HG03135 (cell line): Measurements from ENCODE around the gene ELMOD1.
"Not testable (repeated sequence)": the region's sequence is repeated elsewhere in the genome, so short reads cannot be mapped to it uniquely, and the experiment has no call there.

Experiments used
- ATAC-seq: cut with Tn5 transposase; IDR thresholded peaks from one replicate; pipeline ENCODE4 v1.9.1; 2021; ENCODE audit warnings: mild to moderate bottlenecking, moderate library complexity; ENCODE audit not compliant: unreplicated experiment

ELMOD1 gene

DNA sequence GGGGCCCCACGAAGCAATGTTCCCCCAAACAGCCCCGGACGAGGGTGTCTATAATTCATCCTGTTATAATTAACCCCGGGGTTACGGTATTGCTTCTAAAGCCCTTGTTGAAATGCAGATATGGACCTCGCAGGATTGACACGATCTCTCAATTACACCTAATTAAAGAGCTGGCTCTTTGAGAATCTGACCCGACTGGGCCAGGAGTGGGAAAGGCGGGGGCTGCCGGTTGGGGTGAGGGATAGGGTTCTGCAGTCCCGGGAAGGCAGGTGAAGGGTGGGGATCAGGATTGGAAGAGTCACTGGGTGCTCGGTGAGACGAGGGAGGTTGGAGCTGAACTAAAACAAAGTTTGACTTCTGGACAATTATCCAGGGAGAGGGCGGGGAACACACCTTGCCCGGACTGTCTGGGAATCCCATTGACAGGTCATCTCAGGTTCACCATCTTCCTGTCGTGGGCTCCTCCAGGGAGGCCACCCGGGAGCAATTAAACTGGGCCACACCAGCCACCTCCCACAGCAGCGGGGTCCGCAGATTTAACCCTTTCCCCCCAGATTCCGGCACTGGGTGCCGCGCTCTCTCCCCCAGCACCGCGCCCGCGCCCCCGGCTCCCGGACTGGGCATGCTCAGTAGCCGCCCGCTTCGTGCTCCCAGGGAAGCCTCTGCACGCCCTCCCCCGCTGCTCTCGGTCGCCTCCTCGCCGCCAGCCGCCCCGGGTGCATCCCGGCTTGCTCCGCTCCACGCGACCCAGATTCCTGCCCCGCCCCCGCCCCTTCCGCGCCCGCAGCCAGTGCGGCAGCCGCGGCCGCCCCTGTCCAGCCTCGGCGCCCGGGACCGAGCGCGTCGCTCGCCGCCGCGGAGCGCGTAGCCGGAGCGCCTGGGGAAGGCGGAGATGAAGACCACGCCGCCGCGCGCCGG is at the start of gene ELMOD1:
TSS of gene ELMOD1 (plus strand) at position 688 of the 918 bp plus-strand sequence. CDS start 27,043 bp downstream, outside the sequence.
- ATAC-seq, result peak; percentile 49

DNA sequence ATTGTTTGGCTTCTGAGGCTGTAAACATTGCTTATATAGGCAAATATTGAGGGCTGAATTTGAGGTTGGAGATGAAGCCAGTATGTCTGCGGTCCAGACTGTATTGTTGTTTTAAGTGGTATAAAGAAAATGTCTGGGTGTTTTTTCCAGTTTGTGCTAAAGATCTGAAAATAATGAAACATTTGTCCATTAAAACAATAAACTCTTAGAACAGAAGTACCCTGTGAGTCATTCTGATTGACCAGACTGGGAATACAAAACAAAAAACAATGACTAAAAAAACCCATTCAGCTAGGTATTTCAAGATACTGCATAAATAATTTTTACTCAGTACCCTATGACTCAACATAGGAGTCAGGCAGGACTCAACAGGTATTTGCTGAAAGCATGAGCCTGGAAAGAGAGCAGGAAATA is 45.8 kb upstream of the ELMOD1 start:
- ATAC-seq, result no peak

DNA sequence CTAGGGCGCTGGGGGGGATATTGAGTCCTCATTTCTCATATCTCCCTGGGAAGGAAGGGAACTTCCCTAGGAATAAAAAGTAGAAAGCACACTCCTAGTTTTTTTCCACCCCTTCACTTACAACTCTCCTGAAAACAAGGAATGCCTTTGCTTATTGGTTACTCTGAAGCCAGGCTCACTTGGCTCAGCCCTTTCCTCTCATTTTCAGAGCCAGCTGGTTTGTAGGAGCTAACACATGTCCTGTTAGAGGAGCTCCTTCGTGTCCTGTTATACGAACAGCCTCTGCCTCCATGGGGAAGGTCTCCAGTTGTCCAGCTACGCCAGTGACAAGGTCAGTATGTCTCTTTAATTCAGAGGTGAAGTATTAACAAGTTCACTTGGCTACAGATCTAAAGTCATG is 43.0 kb upstream of the ELMOD1 start:
- no peak for ATAC-seq

DNA sequence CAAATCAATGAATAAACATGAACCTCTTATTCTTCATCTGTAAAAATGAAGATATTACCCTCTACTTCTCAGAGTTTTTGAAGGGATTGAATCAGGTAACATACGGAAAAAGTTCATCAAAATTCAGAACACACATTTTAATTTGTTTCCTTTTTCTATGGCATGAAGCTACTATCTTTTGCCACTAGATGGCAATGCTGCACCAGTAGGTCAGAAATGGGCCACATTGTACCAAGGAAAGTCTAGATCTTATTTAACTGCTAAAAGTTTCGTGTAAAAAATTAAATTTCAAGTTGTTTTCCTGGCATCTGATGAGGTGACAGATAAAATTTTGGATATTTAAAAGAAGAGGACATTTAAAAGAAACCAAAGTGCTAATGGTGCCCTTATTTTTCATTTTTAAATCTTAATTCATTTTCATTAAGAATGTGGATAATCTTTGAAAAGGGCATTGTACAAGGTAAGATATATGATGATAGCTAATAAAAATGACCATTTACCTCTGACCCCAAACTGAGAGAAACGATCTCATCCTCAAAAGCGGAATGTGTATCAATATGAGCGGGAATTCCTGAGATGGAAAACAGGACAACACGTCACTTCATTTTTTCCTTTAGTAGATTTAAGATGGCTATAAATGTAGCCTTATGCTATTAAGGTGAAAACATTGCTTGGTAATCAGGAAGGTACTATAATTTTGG is 41.5 kb upstream of the ELMOD1 start:
- peak; percentile 75 for ATAC-seq

DNA sequence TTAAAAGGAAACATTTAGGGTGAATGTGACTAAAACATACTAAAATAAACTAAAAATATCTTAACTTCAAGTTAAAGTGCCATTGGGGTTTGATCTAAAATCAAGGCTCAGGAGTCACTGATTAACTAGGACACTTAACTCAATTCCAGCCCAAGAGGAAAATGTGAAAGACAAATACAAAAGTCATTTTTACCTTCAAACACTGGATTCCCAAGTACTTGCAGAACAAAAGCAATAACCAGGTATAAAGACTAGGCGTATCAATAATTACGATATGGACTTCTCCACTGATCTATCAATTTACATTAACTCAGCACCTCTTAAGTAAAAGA is 41.0 kb upstream of the ELMOD1 start:
- ATAC-seq, result no peak

DNA sequence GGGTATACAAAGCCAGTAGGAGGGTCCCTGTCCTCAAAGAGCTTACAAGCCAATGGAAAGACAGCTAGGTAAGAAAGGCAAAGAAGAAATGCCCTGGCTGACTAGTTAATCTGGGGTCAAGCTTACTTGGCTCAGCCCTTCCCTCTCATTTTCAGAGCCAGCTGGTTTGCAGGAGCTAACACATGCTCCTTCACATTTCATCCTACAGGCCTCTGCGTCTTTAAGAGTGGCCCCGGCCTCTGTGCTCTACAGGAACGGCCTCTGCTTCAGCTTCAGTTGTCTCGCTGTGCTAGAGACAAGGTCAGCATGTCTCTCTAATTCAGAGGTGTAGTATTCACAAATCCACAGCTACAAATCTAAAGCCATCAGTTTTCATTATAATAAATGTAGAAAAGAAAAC is 40.6 kb upstream of the ELMOD1 start:
- no peak for ATAC-seq

DNA sequence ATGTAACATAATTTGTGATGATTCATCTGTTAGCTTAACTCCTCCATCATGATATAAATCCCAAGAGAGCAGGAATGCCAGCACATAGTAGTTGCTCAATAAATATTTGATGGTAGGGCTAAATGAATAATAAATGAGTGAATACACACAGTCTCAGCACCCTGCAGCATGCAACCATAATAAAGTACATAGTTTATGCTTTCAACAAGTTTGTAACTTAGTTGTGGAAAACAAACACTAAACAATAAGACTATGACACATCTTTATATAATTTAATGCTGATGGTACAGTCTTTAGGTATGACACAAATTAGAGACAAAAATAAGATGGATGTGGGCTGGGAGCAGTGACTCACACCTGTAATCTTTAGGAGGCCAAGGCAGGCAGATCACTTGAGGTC is 29.3 kb upstream of the ELMOD1 start:
- no peak for ATAC-seq

DNA sequence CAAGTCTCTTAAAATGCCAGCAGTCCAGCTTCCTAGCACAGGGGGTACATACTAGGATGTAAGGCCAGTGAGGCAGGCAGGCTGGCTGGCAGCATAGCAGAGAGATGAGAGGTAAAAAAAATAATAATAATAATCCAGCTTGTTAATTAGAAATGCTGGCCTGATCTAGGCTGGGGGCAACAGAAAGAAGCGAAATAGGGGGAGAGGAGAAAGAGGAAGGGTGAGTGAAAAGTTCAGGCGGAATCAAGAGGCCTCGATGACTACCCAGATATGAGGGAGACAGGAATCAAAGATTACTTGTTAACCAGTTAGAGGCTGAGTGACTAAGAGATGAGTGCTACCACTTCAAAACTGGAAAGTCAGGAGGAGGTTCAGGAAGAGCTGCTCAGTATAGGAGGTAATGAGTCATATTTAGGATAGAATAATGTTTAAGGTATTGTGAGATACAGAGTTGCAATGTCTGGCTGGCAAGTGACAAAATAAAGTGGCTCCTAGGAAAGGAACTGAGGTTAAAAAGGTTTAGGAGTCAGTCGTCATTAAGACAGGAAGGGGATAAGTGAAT is 28.2 kb upstream of the ELMOD1 start:
- no peak for ATAC-seq

DNA sequence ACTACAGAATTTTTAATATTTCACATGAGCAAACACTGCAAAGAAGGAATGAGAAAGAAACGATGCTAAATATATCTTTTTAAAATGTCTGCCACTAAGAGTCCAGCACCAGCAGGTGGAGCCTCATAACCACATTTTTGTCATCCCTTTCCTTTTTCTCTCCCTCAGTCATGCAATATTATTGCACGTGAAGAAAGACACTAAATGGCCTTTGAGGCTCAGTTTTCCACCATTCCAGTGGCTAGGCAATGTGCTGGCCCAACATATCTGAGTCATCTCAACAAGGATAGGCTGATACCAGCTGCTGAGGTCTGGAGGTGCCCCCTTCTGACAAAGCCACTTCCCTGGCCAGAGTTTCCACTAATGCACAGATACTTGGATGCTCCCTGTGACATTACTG is 27.2 kb upstream of the ELMOD1 start:
- no peak for ATAC-seq

DNA sequence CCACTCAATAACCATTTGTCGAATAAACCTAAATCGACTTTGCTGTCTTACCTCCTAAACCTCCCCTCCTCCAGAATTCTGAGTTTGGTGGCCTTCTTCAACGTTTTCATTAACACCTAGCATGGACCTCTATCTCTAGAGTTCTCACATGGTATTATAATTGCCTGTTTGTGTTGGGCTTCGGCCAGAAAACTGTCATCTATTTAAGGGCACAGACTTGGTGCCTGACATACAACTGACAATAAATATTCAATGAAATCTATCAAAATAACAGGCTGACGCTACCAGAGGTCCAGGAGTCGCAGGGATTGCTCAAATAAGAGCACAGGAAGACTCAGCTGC is 26.1 kb upstream of the ELMOD1 start:
- peak; percentile 0 for ATAC-seq

DNA sequence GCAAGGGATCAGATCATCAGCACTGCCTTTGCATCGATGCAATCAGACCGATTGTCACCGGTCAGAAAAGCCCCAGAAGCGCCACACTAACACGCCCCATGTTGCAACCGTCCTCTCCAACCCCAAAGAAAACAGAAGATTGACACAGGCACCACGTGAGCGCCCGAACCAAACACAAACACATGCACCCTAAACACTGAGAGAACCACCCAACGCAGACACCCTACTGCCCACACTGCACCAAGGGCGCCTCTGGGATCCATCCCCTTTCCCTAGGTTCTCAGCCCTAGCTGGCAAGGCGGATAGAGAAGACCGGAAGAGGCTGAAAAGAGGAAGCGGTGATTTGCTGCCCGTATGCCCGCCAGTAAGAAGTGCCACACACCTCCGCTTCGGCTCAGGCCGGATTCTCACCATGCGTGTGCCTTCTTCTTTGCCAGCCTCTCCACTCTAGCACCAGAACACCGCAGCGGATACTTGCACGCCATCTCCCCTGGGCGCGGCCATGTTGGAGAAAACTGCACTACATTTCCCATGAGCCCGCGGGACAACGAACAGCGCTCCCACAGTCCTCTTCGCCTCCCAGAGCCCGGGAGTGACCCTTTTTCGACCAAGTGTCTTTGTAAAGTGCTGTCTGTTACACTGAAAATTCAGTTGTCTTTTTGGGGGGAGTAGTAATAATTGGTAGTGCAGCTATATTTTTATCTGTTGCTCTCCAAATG is 25.6 kb upstream of the ELMOD1 start, which contains the start of gene ALKBH8:
TSS of gene ALKBH8 (minus strand) at position 517 of the 719 bp plus-strand sequence. CDS start 4,842 bp downstream, outside the sequence.
- peak; percentile 88 for ATAC-seq

DNA sequence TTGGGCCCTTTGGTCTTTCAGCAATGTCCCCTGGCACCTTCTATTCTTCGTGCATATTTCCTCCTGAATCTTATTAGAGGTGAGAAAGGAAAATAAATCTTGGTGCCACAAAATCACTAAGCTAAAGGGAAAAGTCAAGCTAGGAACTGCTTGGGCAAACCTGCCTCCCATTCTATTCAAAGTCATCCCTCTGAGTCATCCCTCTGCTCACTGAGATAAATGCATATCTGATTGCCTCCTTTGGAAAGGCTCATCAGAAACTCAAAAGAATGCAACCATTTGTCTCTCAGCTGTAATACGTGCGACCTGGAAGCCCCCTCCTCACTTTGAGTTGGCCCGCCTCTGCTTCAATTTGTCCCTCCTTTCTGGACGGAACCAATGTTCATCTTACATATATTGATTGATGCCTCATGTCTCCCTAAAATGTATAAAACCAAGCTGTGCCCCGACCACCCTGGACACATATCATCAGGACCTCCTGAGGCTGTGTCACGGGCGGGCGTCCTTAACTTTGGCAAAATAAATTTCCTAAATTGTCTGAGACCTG is 24.9 kb upstream of the ELMOD1 start:
- ATAC-seq, result peak; percentile 7

DNA sequence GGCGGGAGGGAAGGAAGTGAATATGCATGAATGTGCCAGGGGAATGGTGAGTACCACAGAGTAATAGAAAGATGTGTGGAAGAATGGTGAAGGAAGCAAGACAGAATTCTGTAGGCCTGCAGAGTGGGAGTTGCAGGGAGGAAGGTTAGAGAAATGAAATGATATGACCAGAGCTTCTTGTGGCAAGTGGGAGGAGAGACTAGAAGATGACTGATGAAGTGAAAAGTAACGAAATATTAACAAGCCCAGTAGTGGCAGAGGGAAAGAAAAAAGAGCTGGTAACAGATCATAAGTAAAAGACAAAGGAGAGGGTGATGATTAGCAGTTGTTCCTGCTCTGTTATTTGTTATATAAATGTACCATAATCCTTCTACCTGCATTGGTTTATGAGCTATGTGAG is 24.4 kb upstream of the ELMOD1 start:
- no peak for ATAC-seq

DNA sequence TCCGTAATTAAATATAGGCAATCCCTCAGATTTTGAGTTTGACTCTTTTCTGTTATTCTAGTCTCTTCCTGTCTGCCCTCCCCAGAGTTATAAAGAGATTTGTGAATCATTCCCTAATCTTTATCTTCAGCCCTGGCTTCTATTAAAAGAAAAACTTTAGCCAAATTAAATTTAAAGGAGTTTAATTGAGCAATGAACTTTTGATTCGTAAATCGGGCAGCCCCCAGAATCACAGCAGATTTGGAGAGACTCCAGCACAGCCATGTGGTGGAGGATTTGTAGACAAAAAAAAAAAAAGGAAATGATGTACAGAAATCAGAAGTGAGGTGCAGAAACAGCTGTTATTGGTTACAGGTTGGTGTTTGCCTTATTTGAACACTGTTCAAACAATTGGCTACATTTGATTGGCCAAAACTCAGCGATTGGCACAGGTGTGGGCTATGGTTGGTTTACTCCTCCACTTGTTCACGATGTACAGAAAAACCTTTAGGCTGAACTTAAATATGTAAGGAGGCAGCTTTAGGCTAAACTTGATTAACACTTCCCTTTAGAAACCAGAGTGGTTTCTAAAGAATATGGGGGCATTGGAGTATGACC is 23.1 kb upstream of the ELMOD1 start:
- no peak for ATAC-seq

DNA sequence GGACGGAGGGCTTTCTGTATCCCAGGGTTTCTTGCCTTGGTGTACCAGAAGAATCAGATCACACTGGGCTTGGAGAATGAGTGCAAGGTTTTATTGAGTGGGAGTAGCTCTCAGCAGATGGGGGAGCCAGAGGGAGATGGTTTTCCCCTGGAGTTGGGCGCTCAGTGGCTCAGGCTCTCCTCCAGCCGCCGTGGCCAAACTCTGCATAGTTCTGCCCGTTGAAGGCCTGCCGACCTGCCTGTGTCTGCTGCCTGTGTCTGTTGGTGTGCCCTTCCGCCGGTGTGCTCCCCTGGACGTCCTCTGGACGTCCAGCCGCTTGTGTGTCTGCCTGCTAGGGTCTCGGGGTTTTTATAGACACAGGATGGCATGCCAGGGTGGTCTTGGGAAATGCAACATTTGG is 20.9 kb upstream of the ELMOD1 start:
- no peak for ATAC-seq

DNA sequence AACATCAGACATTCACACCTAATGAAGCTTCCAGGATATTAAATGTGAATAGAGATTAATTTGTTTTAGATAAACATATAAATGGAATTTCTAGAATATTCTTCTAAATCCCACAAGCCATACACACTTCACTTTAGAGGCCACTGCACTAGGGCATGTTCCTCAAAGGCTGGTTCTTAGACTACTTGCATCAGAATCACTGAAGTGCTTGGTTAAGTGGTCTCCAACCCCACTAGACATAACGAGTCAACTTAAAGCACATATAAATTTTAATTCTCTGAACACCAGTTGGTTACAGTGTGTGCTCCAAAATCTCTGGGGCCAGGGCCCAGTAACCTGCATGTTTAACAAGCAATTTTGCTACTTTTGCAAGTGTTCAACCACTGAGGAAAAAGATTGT is 17.5 kb upstream of the ELMOD1 start:
- no peak for ATAC-seq

DNA sequence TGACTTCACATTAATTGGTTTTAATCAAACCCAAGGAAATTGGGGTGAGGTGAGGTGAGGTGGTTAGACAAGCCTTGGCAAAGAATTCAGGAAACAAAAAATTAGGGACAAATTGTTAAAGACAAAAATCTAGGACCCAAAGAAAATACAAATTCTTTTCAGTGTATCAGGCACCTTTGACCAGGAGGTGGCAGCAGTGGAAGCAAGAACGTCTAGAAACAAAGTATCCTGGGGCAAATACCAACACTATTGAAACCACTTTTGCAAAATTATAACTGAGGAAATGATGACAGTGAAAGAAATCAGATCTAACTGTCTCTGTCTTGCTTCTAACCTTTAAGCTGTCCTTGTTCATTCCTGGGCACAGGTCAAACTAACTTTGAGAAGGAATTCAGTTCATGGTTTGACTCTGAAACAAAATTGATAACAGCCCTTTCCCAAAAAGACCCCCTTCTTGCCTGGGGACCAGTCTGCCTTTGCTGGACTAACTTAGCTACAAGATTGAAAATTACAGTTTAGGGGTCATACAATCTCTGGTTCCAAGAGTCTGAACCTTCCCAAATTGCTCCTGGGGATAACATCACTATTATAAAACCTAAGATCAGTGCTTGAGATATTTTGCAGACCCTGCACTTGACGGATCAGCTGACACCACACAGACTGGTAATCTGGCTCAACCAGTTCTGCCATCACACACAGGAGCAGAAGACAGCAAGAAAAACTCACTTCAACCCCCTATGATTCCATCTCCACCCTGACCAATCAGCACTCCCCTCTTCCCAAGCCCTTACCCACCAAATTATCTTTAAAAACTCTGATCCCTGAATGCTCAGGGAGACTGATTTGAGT is 14.2 kb upstream of the ELMOD1 start:
- not testable (repeated sequence) for ATAC-seq

DNA sequence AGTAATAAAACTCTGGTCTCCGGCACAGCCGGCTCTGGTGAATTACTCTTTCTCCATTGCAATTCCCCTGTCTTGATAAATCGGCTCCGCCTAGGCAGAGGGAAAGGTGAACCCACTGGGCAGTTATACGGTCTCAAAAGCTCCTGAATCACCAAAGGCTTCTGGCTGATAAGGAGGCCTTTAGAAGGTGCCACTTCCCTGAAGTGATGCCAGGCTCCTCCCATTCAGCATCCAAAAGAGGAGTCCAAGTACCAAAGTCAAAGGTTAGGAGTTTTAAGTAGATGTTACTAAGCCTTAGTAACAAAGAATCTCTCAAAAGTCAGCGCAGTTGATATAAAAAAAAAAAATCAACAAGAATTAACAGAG is 13.6 kb upstream of the ELMOD1 start:
- no peak for ATAC-seq

DNA sequence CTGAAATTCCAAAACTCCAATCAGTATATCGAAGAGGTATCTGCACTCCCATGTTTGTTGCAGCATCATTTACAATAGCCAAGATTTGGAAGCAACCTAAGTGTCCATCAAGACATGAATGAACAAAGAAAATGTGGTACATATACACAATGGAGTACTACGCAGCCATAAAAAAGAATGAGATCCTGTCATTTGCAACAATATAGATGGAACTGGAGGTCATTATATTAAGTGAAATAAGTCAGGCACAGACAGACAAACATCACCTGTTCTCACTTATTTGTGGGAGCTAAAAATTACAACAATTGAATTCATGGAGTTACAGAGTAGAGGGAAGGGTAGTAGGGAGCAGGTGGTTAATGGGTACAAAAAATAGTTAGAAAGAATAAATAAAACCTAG is 11.8 kb upstream of the ELMOD1 start:
- ATAC-seq, result not testable (repeated sequence)

DNA sequence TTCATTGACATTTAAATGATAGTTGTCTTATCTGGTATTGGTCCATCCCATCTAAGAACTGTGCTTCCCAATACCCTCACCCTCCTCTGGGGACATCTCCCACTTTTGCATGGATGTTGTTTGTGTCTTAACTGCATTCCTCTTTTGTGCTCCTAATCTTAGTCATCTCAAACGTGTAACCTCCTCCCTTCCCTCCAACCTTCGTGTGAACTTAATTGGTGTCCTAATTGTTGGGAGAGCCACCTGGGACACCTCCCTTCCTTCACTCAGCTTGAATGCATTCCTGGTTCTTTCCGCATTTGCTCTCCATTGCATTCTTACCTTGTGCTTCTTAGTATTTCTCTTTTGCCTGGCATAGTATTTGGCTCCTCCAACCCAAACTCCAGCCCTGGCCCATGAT is 9.8 kb upstream of the ELMOD1 start:
- no peak for ATAC-seq
